GM21737 (cell line): ENCODE data around the gene ANKRD34B.
A peak's percentile ranks its signal among the peaks of the same experiment; 100 is the strongest.
"Not testable (repeated sequence)": the region's sequence is repeated elsewhere in the genome, so short reads cannot be mapped to it uniquely, and the experiment has no call there.

ENCODE experiments used
- ATAC-seq: cut with Tn5 transposase; IDR thresholded peaks from one replicate; pipeline ENCODE4 v1.9.1; 2021; ENCODE audit warnings: mild to moderate bottlenecking, moderate library complexity; ENCODE audit not compliant: unreplicated experiment

The ANKRD34B gene

GRCh38 chr5:80569961-80570786 lies at the start of gene ANKRD34B:
TSS of gene ANKRD34B (minus strand) at chr5:80570280. CDS start at chr5:80560019, 10,261 bp downstream.
- ATAC-seq, result no peak

GRCh38 chr5:80619086-80619485 lies 49.0 kb upstream of the ANKRD34B start:
- ATAC-seq, result no peak

GRCh38 chr5:80618438-80618837 lies 48.4 kb upstream of the ANKRD34B start:
- ATAC-seq, result no peak

- no peak for ATAC-seq
Observed at GRCh38 chr5:80615266-80615914, 45.3 kb upstream of the ANKRD34B start.

GRCh38 chr5:80609692-80610091 lies 39.6 kb upstream of the ANKRD34B start:
- ATAC-seq, result no peak

- ATAC-seq, result no peak
Observed at GRCh38 chr5:80608731-80609130, 38.7 kb upstream of the ANKRD34B start.

- peak; percentile 90 for ATAC-seq
Observed at GRCh38 chr5:80607832-80608231, 37.8 kb upstream of the ANKRD34B start.

GRCh38 chr5:80607343-80607742 lies 37.3 kb upstream of the ANKRD34B start:
- ATAC-seq, result no peak

GRCh38 chr5:80600943-80601693 lies 31.0 kb upstream of the ANKRD34B start:
- ATAC-seq, result no peak

GRCh38 chr5:80597500-80597899 lies 27.4 kb upstream of the ANKRD34B start:
- ATAC-seq, result no peak

GRCh38 chr5:80594810-80595209 lies 24.7 kb upstream of the ANKRD34B start:
- ATAC-seq, result no peak

- ATAC-seq, result no peak
Observed at GRCh38 chr5:80592761-80593160, 22.7 kb upstream of the ANKRD34B start.

GRCh38 chr5:80592105-80592504 lies 22.0 kb upstream of the ANKRD34B start:
- ATAC-seq, result no peak

- ATAC-seq, result no peak
Observed at GRCh38 chr5:80591352-80591751, 21.3 kb upstream of the ANKRD34B start.

GRCh38 chr5:80590766-80591165 lies 20.7 kb upstream of the ANKRD34B start:
- ATAC-seq, result no peak

GRCh38 chr5:80588858-80589540 lies 18.9 kb upstream of the ANKRD34B start:
- ATAC-seq, result no peak

- ATAC-seq, result no peak
Observed at GRCh38 chr5:80584770-80585169, 14.7 kb upstream of the ANKRD34B start.

GRCh38 chr5:80580291-80580690 lies 10.2 kb upstream of the ANKRD34B start:
- not testable (repeated sequence) for ATAC-seq

GRCh38 chr5:80579050-80579449 lies 9.0 kb upstream of the ANKRD34B start:
- ATAC-seq, result no peak

GRCh38 chr5:80577707-80578106 lies 7.6 kb upstream of the ANKRD34B start:
- ATAC-seq, result no peak

- no peak for ATAC-seq
Observed at GRCh38 chr5:80576383-80576782, 6.3 kb upstream of the ANKRD34B start.
